GM19397 (cell line): ENCODE measurements around the gene S100A11.
"Not testable (repeated sequence)": the region's sequence is repeated elsewhere in the genome, so short reads cannot be mapped to it uniquely, and the experiment has no call there.

ENCODE experiments used
- ATAC-seq: cut with Tn5 transposase; IDR thresholded peaks from one replicate; pipeline ENCODE4 v1.9.1; 2021; ENCODE audit warnings: mild to moderate bottlenecking, moderate library complexity; ENCODE audit not compliant: unreplicated experiment

S100A11 gene

DNA sequence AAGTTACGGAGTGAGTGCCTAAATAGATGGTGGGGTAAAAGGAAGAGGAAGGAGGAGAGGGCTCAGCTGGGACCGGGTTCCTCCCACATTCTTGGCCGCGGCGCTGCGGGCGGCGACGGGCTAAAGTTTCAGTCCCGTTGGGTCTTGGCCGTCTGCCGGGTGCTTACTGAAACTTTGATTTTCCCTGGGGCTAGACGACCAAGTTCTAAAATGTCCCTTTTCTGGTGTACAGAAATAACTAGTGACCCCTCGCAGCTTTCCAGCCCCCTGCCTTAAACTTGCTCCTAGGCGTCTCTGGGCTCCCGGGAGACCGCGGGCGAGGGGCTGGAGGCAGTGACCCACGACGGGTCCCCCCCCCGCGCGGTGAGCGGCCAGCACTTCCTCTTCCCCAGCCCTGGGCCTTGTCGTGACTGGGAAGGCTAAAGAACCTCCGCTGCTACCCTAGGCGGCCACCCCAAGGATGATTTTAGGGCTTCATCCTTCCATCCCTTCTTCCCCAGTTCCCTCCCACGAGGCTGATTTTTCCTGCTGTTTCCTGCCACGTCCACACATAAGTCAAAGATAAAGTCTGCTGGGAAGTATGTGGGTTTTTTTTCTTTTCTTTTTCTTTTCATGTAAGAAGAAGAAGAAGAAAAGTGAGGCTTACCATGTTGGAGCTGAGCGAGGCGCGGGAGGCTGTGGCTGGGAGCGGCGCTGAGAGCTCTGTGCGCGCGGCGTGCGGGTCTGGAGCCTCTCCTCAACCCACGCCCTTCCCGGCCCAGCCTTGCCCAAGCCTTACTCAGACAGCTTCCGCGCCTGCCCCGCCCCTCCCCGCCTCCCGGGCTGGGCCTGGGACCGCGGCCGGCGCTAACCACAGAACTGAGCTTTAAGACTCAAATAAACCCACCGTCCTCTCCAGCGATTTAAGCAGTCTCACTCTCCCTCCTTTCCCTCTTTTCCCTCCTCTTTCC is at the start of gene S100A11:
S100A11 (minus strand) TSS at position 738 of the 950 bp plus-strand sequence; CDS start at position 649, 89 bp downstream.
- ATAC-seq = peak; percentile 54

- no peak for ATAC-seq
Measured at GRCh38 chr1:152084853-152085252, 48.0 kb upstream of the S100A11 start.

DNA sequence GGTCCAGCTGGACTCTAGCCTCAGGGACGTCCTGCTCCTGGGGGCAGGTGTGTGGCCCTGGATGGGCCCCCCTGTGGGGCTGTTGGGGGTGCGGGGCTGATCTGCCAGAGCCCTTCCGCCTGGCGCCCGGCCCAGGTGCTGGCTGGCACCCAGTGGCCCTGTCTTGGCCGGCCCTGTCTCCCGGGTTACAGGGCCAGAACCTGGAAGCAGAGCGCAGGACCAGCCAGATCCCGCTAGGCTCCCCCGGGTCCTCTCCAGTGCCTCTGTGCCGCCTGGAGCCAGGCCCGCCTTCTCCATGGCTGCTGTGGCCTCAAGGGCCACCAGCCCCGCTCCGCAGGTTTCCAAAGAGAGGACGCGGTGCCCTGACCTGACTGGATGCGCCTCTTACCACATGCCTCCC is 44.2 kb upstream of the S100A11 start:
- ATAC-seq = not testable (repeated sequence)

GRCh38 chr1:152080494-152080893 is 43.7 kb upstream of the S100A11 start:
- ATAC-seq = not testable (repeated sequence)

GRCh38 chr1:152078831-152079441 is 42.1 kb upstream of the S100A11 start:
- no peak for ATAC-seq

GRCh38 chr1:152072311-152072710 is 35.5 kb upstream of the S100A11 start:
- ATAC-seq = no peak

GRCh38 chr1:152071123-152071522 is 34.3 kb upstream of the S100A11 start:
- no peak for ATAC-seq

- ATAC-seq = no peak
Measured at GRCh38 chr1:152067929-152068328, 31.1 kb upstream of the S100A11 start.

GRCh38 chr1:152067150-152067549 is 30.3 kb upstream of the S100A11 start:
- ATAC-seq = no peak

- no peak for ATAC-seq
Measured at GRCh38 chr1:152061952-152062351, 25.1 kb upstream of the S100A11 start.

DNA sequence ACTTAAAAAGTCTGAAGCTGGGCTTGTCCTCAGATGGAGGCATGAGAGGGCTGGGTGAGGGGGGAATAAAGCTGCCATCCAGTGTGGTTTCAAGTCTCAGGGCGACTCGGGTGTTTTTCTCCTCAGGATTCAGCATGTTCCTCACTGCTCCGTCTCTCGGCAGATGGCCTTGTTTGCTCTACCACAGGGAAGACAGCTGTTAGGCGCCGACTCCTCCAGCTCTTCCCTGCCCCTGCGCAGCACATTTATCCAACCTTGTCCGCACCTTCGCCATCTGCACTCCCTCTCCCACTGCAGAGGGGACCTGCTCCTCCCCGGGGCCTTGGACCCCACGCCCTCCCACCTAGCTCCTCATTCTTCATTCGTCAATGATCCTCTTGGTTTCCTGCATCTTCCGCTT is 16.6 kb upstream of the S100A11 start:
- ATAC-seq = no peak

- ATAC-seq = no peak
Measured at GRCh38 chr1:152052606-152053005, 15.8 kb upstream of the S100A11 start.

- ATAC-seq = no peak
Measured at GRCh38 chr1:152050886-152051675, 14.3 kb upstream of the S100A11 start.

GRCh38 chr1:152049291-152050083 is 12.7 kb upstream of the S100A11 start:
- no peak for ATAC-seq

DNA sequence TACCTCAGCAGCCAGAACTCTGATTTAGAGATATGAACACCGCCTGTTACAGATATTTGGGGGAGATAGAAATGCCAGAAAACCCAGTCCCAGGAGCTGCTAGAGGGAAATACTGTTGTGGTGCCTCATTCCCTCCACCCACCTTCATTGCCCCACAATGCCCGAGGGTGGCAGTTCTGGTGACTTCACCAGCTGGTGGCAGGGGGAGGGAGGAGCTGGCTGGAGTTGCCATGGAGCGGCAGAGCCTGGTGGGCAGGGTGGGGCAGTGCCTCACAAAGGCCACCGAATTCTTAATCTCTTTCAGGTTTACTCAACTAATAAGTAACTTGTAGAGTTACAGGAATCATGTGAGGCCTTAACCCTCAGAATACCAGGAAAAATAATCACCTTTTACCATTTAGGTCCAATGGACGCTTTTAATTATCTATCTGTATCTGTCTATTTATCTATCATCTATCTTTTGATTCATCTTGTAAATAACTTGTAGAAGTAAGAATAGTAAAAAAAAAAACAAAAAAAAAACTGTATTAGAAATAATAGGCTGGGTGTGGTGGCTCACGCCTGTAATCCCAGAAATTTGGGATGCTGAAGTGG is 11.7 kb upstream of the S100A11 start:
- peak; percentile 9 for ATAC-seq

GRCh38 chr1:152047730-152048415 is 11.1 kb upstream of the S100A11 start:
- ATAC-seq = peak; percentile 93

DNA sequence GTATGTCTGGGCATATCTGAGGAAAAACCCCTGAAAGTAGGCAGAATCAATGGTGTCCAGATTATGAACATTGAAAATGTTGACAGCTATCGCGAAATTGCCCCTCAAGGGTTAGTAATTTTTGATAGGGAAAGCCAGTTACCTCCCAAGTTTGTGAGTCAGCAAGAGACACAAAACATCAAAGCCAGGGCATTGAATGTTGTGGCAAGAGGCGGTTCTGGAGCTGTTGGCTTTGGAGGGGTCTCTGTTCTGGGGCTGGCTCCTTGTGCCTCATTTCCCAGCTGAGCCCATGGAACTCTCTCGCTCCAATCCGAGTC is 10.6 kb upstream of the S100A11 start:
- ATAC-seq = no peak

- no peak for ATAC-seq
Measured at GRCh38 chr1:152044386-152044785, 7.6 kb upstream of the S100A11 start.

DNA sequence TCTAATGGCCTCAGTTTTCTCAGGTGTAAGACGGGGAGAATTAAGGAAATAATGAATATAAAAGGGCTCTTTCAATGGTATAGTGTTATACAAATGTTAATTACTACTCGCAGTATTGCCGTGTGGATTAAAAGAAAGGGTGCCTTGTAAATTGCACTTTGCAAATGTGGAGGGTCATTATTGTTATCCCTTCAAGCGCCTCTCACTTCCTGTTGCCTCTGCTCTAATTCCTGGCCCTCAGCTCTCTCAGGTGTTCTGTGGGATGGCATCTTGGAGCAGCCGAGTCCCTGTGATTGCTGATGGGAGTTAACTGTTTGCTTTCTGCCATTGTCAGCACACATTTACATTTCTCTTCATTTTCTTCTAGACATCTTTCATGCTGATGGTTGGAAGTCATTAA is 7.1 kb upstream of the S100A11 start:
- no peak for ATAC-seq

GRCh38 chr1:152042030-152042429 is 5.2 kb upstream of the S100A11 start:
- ATAC-seq = no peak
